HEK293 (cell line): ENCODE measurements around the gene CHMP6.

Source experiments
- BCL11A ChIP-seq: fragments of 450-650 bp; formaldehyde crosslinking; IDR thresholded peaks from 2 replicates; pipeline ENCODE4 v1.5.1; 2016; ENCODE audit warnings: low read depth, missing biosample characterization, missing genetic modification characterization
- FEZF1 ChIP-seq: fragments of 450-650 bp; formaldehyde crosslinking; IDR thresholded peaks from 2 replicates; pipeline ENCODE4 v1.5.1; 2016; ENCODE audit warnings: missing biosample characterization, missing genetic modification characterization
- MYNN ChIP-seq: fragments of 450-650 bp; formaldehyde crosslinking; IDR thresholded peaks from 2 replicates; pipeline ENCODE4 v1.5.1; 2016; ENCODE audit warnings: missing biosample characterization, missing genetic modification characterization, borderline replicate concordance
- MZF1 ChIP-seq: fragments of 450-650 bp; formaldehyde crosslinking; IDR thresholded peaks from 2 replicates; pipeline ENCODE4 v1.5.1; 2017; ENCODE audit warnings: missing biosample characterization, missing genetic modification characterization, borderline replicate concordance
- OSR2 ChIP-seq: fragments of 450-650 bp; formaldehyde crosslinking; IDR thresholded peaks from 2 replicates; pipeline ENCODE4 v1.5.1; 2016; ENCODE audit warnings: missing biosample characterization, missing genetic modification characterization
- PRDM1 ChIP-seq: fragments of 450-650 bp; formaldehyde crosslinking; IDR thresholded peaks from 2 replicates; pipeline ENCODE4; 2016; ENCODE audit warnings: missing biosample characterization, missing genetic modification characterization
- TRIM28 ChIP-seq: IDR thresholded peaks from 2 replicates; pipeline ENCODE4 v1.6.1; 2011; ENCODE audit warnings: low read length, control low read depth, borderline replicate concordance
- ZNF10 ChIP-seq: fragments of 450-650 bp; formaldehyde crosslinking; IDR thresholded peaks from 2 replicates; pipeline ENCODE4 v1.5.1; 2017; ENCODE audit warnings: missing biosample characterization, missing genetic modification characterization
- ZNF121 ChIP-seq: fragments of 450-650 bp; formaldehyde crosslinking; IDR thresholded peaks from 2 replicates; pipeline ENCODE4 v1.5.1; 2016; ENCODE audit warnings: missing biosample characterization, missing genetic modification characterization
- ZNF140 ChIP-seq: fragments of 450-650 bp; formaldehyde crosslinking; IDR thresholded peaks from 2 replicates; pipeline ENCODE4 v1.5.1; 2016; ENCODE audit warnings: missing biosample characterization, missing genetic modification characterization
- ZNF155 ChIP-seq: fragments of 450-650 bp; formaldehyde crosslinking; IDR thresholded peaks from 2 replicates; pipeline ENCODE4 v1.5.1; 2016; ENCODE audit warnings: missing biosample characterization, missing genetic modification characterization
- ZNF2 ChIP-seq: fragments of 450-650 bp; formaldehyde crosslinking; IDR thresholded peaks from 2 replicates; pipeline ENCODE4 v1.5.1; 2016; ENCODE audit warnings: missing biosample characterization, missing genetic modification characterization
- ZNF211 ChIP-seq: fragments of 450-650 bp; formaldehyde crosslinking; IDR thresholded peaks from 2 replicates; pipeline ENCODE4 v1.5.1; 2016; ENCODE audit warnings: low read depth, missing biosample characterization, missing genetic modification characterization
- ZNF239 ChIP-seq: fragments of 450-650 bp; formaldehyde crosslinking; IDR thresholded peaks from 2 replicates; pipeline ENCODE4 v1.5.1; 2016; ENCODE audit warnings: missing biosample characterization, missing genetic modification characterization
- ZNF248 ChIP-seq: fragments of 450-650 bp; formaldehyde crosslinking; IDR thresholded peaks from 2 replicates; pipeline ENCODE4 v1.5.1; 2017; ENCODE audit warnings: missing biosample characterization, missing genetic modification characterization
- ZNF302 ChIP-seq: fragments of 450-650 bp; formaldehyde crosslinking; IDR thresholded peaks from 2 replicates; pipeline ENCODE4 v1.5.1; 2016; ENCODE audit warnings: missing biosample characterization, missing genetic modification characterization, low read depth
- ZNF394 ChIP-seq: fragments of 450-650 bp; formaldehyde crosslinking; IDR thresholded peaks from 2 replicates; pipeline ENCODE4 v1.5.1; 2016; ENCODE audit warnings: missing biosample characterization, missing genetic modification characterization, mild to moderate bottlenecking, moderate library complexity, borderline replicate concordance
- ZNF416 ChIP-seq: fragments of 450-650 bp; formaldehyde crosslinking; IDR thresholded peaks from 2 replicates; pipeline ENCODE4 v1.5.1; 2016; ENCODE audit warnings: missing biosample characterization, missing genetic modification characterization
- ZNF600 ChIP-seq: fragments of 450-650 bp; formaldehyde crosslinking; IDR thresholded peaks from 2 replicates; pipeline ENCODE4 v1.5.1; 2016; ENCODE audit warnings: missing biosample characterization, missing genetic modification characterization
- ZNF610 ChIP-seq: fragments of 450-650 bp; formaldehyde crosslinking; IDR thresholded peaks from 2 replicates; pipeline ENCODE4 v1.5.1; 2016; ENCODE audit warnings: missing biosample characterization, missing genetic modification characterization, borderline replicate concordance
- ZNF660 ChIP-seq: fragments of 450-650 bp; IDR thresholded peaks from 2 replicates; pipeline ENCODE4 v1.5.1; 2018; ENCODE audit warnings: missing biosample characterization, mild to moderate bottlenecking, missing genetic modification characterization
- ZNF776 ChIP-seq: fragments of 450-650 bp; formaldehyde crosslinking; IDR thresholded peaks from 2 replicates; pipeline ENCODE4 v1.5.0; 2017; ENCODE audit warnings: missing biosample characterization, missing genetic modification characterization, borderline replicate concordance
- ZNF792 ChIP-seq: fragments of 450-650 bp; formaldehyde crosslinking; IDR thresholded peaks from 2 replicates; pipeline ENCODE4 v1.5.1; 2016; ENCODE audit warnings: missing biosample characterization, missing genetic modification characterization
- ZNF843 ChIP-seq: fragments of 450-650 bp; formaldehyde crosslinking; IDR thresholded peaks from 2 replicates; pipeline ENCODE4 v1.5.1; 2016; ENCODE audit warnings: missing biosample characterization, missing genetic modification characterization
- ZSCAN23 ChIP-seq: fragments of 450-650 bp; formaldehyde crosslinking; IDR thresholded peaks from 2 replicates; pipeline ENCODE4 v1.5.1; 2016; ENCODE audit warnings: missing biosample characterization, missing genetic modification characterization
- ZSCAN30 ChIP-seq: fragments of 450-650 bp; IDR thresholded peaks from 2 replicates; pipeline ENCODE4 v1.5.1; 2018; ENCODE audit warnings: missing biosample characterization, mild to moderate bottlenecking, missing genetic modification characterization, moderate library complexity
- TF ChIP-seq, protein P1 (sequence below): fragments of 450-650 bp; formaldehyde crosslinking; IDR thresholded peaks from 2 replicates; pipeline ENCODE4 v1.5.1; 2017; ENCODE audit warnings: missing biosample characterization, missing genetic modification characterization
- TF ChIP-seq, protein P2 (sequence below): fragments of 450-650 bp; formaldehyde crosslinking; IDR thresholded peaks from 2 replicates; pipeline ENCODE4 v1.5.1; 2017; ENCODE audit warnings: missing biosample characterization, missing genetic modification characterization
- TF ChIP-seq, protein P3 (sequence below): fragments of 450-650 bp; formaldehyde crosslinking; IDR thresholded peaks from 2 replicates; pipeline ENCODE4 v1.5.1; 2016; ENCODE audit warnings: missing biosample characterization, missing genetic modification characterization
- TF ChIP-seq, protein P4 (sequence below): fragments of 450-650 bp; formaldehyde crosslinking; IDR thresholded peaks from 2 replicates; pipeline ENCODE4 v1.5.1; 2016; ENCODE audit warnings: missing biosample characterization, missing genetic modification characterization
- TF ChIP-seq, protein P5 (sequence below): fragments of 450-650 bp; formaldehyde crosslinking; IDR thresholded peaks from 2 replicates; pipeline ENCODE4 v1.5.1; 2016; ENCODE audit warnings: missing biosample characterization, missing genetic modification characterization
- TF ChIP-seq, protein P6 (sequence below): fragments of 450-650 bp; formaldehyde crosslinking; IDR thresholded peaks from 2 replicates; pipeline ENCODE4 v1.5.1; 2017; ENCODE audit warnings: missing biosample characterization, missing genetic modification characterization

Gene CHMP6

DNA sequence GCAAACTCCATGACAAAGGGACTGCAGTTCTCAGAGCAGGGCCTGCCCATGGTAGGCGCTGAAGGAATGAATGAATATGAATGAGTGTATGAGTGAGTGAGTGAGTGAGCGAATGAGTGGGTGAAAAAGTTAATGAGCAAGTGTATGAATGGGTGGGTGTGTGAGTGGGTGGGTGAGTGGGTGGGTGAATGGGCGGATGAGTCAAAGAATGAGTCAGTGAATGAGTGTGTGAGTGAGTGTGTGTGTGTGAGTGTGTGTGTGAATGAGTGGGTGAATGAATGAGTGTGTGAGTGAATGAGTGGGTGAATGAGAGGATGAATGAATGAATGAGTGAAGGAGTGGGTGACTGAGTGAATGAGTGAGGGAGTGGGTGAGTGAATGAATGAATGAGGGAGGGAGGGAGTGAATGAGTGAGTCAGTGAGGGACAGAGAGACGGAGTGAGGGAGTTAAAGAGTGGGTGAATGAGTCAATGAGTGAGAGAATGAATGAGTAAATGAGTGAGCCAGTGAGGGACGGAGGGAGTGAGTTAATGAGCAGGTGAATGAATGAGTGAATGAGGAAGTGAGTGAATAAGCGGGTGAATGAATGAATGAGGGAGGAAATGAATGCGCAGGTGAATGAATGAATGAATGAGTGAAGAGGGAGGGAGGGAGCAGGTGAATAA is 11.1 kb upstream of the CHMP6 start (continued):
- TF ChIP-seq ZSCAN23 (tag by site-specific recombination) (no peak), MZF1 (tag by site-specific recombination) (no peak), ZSCAN30 (tag by site-specific recombination) (no peak), ZNF2 (tag by site-specific recombination) (0 out of 2 replicates have a peak, but pooled peaks have one; percentile 53), ZNF843 (0 out of 2 replicates have a peak, but pooled peaks have one; percentile 33), ZNF140 (tag by site-specific recombination) (no peak), TRIM28 (no peak), FEZF1 (tag by site-specific recombination) (no peak), ZNF792 (tag by site-specific recombination) (no peak), ZNF776 (tag by site-specific recombination) (no peak), ZNF10 (tag by site-specific recombination) (no peak; the same call in 1 of the 2 replicates), ZNF416 (tag by site-specific recombination) (no peak), BCL11A (tag by site-specific recombination) (0 out of 2 replicates have a peak, but pooled peaks have one; percentile 50), ZNF600 (no peak), ZNF248 (tag by site-specific recombination) (0 out of 2 replicates have a peak, but pooled peaks have one; percentile 27), OSR2 (tag by site-specific recombination) (no peak), PRDM1 (peak; percentile 85), ZNF610 (no peak), ZNF121 (no peak), ZNF394 (no peak), ZNF302 (no peak), ZNF155 (no peak), ZNF239 (tag by site-specific recombination) (no peak), ZNF211 (tag by site-specific recombination) (no peak), ZNF660 (tag by site-specific recombination) (no peak), MYNN (tag by site-specific recombination) (no peak)
- TF ChIP-seq, protein P1, sequence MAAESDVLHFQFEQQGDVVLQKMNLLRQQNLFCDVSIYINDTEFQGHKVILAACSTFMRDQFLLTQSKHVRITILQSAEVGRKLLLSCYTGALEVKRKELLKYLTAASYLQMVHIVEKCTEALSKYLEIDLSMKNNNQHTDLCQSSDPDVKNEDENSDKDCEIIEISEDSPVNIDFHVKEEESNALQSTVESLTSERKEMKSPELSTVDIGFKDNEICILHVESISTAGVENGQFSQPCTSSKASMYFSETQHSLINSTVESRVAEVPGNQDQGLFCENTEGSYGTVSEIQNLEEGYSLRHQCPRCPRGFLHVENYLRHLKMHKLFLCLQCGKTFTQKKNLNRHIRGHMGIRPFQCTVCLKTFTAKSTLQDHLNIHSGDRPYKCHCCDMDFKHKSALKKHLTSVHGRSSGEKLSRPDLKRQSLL, result no peak
- TF ChIP-seq, protein P2, sequence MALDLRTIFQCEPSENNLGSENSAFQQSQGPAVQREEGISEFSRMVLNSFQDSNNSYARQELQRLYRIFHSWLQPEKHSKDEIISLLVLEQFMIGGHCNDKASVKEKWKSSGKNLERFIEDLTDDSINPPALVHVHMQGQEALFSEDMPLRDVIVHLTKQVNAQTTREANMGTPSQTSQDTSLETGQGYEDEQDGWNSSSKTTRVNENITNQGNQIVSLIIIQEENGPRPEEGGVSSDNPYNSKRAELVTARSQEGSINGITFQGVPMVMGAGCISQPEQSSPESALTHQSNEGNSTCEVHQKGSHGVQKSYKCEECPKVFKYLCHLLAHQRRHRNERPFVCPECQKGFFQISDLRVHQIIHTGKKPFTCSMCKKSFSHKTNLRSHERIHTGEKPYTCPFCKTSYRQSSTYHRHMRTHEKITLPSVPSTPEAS (tag by site-specific recombination), result peak; percentile 82
- TF ChIP-seq, protein P3, sequence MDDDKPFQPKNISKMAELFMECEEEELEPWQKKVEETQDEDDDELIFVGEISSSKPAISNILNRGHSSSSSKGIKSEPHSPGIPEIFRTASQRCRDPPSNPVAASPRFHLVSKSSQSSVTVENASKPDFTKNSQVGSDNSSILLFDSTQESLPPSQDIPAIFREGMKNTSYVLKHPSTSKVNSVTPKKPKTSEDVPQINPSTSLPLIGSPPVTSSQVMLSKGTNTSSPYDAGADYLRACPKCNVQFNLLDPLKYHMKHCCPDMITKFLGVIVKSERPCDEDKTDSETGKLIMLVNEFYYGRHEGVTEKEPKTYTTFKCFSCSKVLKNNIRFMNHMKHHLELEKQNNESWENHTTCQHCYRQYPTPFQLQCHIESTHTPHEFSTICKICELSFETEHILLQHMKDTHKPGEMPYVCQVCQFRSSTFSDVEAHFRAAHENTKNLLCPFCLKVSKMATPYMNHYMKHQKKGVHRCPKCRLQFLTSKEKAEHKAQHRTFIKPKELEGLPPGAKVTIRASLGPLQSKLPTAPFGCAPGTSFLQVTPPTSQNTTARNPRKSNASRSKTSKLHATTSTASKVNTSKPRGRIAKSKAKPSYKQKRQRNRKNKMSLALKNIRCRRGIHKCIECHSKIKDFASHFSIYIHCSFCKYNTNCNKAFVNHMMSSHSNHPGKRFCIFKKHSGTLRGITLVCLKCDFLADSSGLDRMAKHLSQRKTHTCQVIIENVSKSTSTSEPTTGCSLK (tag by site-specific recombination), result no peak
- TF ChIP-seq, protein P4, sequence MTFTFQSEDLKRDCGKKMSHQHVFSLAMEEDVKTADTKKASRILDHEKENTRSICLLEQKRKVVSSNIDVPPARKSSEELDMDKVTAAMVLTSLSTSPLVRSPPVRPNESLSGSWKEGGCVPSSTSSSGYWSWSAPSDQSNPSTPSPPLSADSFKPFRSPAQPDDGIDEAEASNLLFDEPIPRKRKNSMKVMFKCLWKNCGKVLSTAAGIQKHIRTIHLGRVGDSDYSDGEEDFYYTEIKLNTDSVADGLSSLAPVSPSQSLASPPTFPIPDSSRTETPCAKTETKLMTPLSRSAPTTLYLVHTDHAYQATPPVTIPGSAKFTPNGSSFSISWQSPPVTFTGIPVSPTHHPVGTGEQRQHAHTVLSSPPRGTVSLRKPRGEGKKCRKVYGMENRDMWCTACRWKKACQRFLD, result no peak
- TF ChIP-seq, protein P5, sequence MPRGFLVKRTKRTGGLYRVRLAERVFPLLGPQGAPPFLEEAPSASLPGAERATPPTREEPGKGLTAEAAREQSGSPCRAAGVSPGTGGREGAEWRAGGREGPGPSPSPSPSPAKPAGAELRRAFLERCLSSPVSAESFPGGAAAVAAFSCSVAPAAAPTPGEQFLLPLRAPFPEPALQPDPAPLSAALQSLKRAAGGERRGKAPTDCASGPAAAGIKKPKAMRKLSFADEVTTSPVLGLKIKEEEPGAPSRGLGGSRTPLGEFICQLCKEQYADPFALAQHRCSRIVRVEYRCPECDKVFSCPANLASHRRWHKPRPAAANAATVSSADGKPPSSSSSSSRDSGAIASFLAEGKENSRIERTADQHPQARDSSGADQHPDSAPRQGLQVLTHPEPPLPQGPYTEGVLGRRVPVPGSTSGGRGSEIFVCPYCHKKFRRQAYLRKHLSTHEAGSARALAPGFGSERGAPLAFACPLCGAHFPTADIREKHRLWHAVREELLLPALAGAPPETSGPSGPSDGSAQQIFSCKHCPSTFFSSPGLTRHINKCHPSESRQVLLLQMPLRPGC (tag by site-specific recombination), result 0 out of 2 replicates have a peak, but pooled peaks have one; percentile 48
- TF ChIP-seq, protein P6, sequence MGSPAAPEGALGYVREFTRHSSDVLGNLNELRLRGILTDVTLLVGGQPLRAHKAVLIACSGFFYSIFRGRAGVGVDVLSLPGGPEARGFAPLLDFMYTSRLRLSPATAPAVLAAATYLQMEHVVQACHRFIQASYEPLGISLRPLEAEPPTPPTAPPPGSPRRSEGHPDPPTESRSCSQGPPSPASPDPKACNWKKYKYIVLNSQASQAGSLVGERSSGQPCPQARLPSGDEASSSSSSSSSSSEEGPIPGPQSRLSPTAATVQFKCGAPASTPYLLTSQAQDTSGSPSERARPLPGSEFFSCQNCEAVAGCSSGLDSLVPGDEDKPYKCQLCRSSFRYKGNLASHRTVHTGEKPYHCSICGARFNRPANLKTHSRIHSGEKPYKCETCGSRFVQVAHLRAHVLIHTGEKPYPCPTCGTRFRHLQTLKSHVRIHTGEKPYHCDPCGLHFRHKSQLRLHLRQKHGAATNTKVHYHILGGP (tag by site-specific recombination), result no peak
